ENCODE data around the gene KIF27. TPM values are rescaled to one million over a fixed set of nuclear protein-coding genes. Genes with fewer than 3 reads are reported as not detected.
"Not testable (repeated sequence)": the region's sequence is repeated elsewhere in the genome, so short reads cannot be mapped to it uniquely, and the experiment has no call there.

The KIF27 gene
- total and polyA plus RNA-seq, 2 of the 4 experiments (the other 2 are of a cell fraction), result 0.60 to 1.6 TPM

DNA sequence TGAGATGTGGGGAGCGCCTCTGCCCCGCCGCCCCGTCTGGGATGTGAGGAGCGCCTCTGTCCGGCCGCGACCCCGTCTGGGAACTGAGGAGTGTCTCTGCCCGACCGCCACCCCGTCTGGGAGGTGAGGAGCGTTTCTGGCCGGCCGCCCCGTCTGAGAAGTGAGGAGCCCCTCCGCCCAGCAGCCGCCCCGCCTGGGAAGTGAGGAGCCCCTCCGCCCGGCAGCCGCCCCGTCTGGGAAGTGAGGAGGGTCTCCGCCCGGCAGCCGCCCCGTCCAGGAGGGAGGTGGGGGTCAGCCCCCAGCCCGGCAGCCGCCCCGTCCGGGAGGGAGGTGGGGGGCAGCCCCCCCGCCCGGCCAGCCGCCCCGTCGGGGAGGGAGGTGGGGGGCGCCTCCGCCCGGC is 26.9 kb upstream of the KIF27 start:
- H3K9me1 ChIP-seq (ENCODE audit: insufficient read depth, low read length); H2AFZ ChIP-seq (replicated peaks; ENCODE audit: low read length, poor library complexity); H3K56ac ChIP-seq (ENCODE audit: extremely low read depth, insufficient read depth, low read length); H3K4me2 ChIP-seq (ENCODE audit: low read depth, low read length); DNase-seq; H2BK20ac ChIP-seq (ENCODE audit: low read depth, low read length); CTCF ChIA-PET; dilution Hi-C loops (cut with HindIII; ENCODE audit: low sequenced_read_pairs, unreplicated experiment); H3K9me3 ChIP-seq (ENCODE audit: control insufficient read depth, insufficient read depth, low read length); H4K91ac ChIP-seq (ENCODE audit: insufficient read depth, low read depth, low read length); H3K4ac ChIP-seq (ENCODE audit: low read depth, low read length); H4K20me1 ChIP-seq (ENCODE audit: insufficient read depth, low read length); H2BK15ac ChIP-seq (ENCODE audit: low read depth, low read length); H2BK120ac ChIP-seq (ENCODE audit: low read depth, low read length); intact Hi-C loops (cut with micrococcal nuclease); H3K23ac ChIP-seq (ENCODE audit: low read depth, low read length); H3K9ac ChIP-seq (ENCODE audit: low read depth, low read length); H3K4me3 ChIP-seq (ENCODE audit: insufficient read depth, low read depth, low read length); H2AK5ac ChIP-seq (ENCODE audit: low read depth, low read length); H3K27ac ChIP-seq (ENCODE audit: insufficient read depth, low read length); H3K79me1 ChIP-seq (ENCODE audit: low read depth in 1 of 2, low read length in 2 of 2); H2BK5ac ChIP-seq (ENCODE audit: low read depth, low read length, poor library complexity, severe bottlenecking); H3K18ac ChIP-seq (ENCODE audit: low read depth, low read length); H3K14ac ChIP-seq (replicated peaks; ENCODE audit: low read depth, low read length); H3K27me3 ChIP-seq (ENCODE audit: control insufficient read depth, insufficient read depth, low read length); H3K4me1 ChIP-seq (ENCODE audit: control insufficient read depth, insufficient read depth, low read length); H4K5ac ChIP-seq (ENCODE audit: low read depth, low read length); H3K36me3 ChIP-seq (ENCODE audit: control insufficient read depth, insufficient read depth, low read length); H2AK9ac ChIP-seq (replicated peaks; ENCODE audit: low read depth, low read length, poor library complexity); BruUV-seq (replicated peaks); H4K8ac ChIP-seq (ENCODE audit: low read depth in 2 of 2, low read length in 2 of 2); in situ Hi-C loops (cut with MboI; ENCODE audit: low sequenced_read_pairs); ATAC-seq (ENCODE audit: low read depth); POLR2A ChIA-PET (ENCODE audit: unreplicated experiment): not testable (repeated sequence)
- WGBS, 2 experiments (ENCODE audit: extremely low coverage in 2 of 2, insufficient read length in 1 of 2), result 100% methylated on average over 4 of the region's 39 CpGs; no CpG with 5 or more reads in 1 of the 2 experiments
